Measurements from ENCODE around the gene KCND3.

KCND3 gene

DNA sequence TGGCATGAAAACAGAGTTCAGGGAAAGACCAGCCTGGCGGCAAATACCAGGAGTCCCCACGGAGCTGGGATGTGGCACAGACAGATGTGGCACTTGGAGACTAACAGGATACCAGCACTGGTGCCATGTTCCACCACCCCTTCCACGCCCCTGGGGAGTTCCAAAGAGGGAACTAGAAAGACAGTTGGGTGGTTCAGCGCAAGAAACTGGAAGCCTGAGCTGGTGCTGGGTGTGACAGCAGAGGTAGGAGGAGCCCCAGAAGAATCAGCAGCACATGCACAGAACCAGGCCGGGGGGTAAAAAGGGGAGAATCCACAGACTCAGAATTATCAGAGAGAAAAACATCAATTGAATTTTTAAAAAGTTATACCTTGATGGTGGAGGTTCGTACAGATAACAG lies 211.4 kb downstream of the KCND3 start:
- no peaks in the 10 kb centered on the region for H3K4me1 ChIP-seq (ENCODE audit: control extremely low read depth in 1 of 4, control insufficient read depth in 4 of 4, insufficient read depth in 4 of 4, low read length in 3 of 4)
- ChIA-PET CTCF (interaction anchor here (0.8 kb wide), 1 partner anchor 14 kb away, joined by 3 read pairs; no protein-coding TSS in a partner anchor), POLR2A (no interaction called here)
- no peak for DNase-seq
- no peak overlapping the region for H3K4me3 ChIP-seq (ENCODE audit: control insufficient read depth in 1 of 7, extremely low read depth in 1 of 7, insufficient read depth in 4 of 7, low read depth in 2 of 7, low read length in 6 of 7)
- H3K27ac ChIP-seq (ENCODE audit: insufficient read depth in 1 of 2, low read depth in 1 of 2, low read length in 2 of 2, poor library complexity in 1 of 2, severe bottlenecking in 2 of 2), result no peak overlapping the region
- peaks cover 0 to 2% (median 0%) of the 10 kb centered on the region in 5 experiments for H3K27me3 ChIP-seq (replicated peaks in 2 of 5; ENCODE audit: control insufficient read depth in 4 of 5, insufficient read depth in 5 of 5, low read length in 4 of 5)
- H3K9me3 ChIP-seq (ENCODE audit: control extremely low read depth in 1 of 5, control insufficient read depth in 4 of 5, insufficient read depth in 2 of 5, low read depth in 1 of 5, low read length in 4 of 5), result no peaks in the 10 kb centered on the region
- WGBS (ENCODE audit: insufficient coverage), result 94% methylated on average over 3 of the region's 6 CpGs
- no peaks in the 10 kb centered on the region for H3K36me3 ChIP-seq (ENCODE audit: control insufficient read depth in 4 of 4, insufficient read depth in 4 of 4, low read length in 3 of 4)

DNA sequence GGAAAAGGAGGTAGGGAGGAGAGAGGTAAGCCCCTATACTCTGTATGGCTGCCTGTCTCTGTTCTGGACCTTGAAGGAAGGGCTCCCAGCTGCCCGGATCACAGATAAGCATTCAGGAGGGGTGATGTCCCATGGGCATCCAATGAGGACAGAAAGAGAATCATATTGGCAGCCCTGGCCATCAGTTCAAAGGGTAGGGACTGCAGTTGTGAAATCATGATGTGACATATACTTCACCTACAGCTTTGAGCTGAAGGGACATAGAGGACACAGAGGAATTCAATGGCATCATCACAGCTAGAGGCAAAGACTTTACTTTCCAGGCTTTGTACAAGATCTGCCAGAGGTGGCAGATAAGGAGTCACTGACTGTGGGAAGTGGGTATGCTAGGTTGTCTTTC lies 212.2 kb downstream of the KCND3 start:
- no peak overlapping the region for H3K4me3 ChIP-seq (ENCODE audit: control insufficient read depth in 1 of 7, extremely low read depth in 1 of 7, insufficient read depth in 4 of 7, low read depth in 2 of 7, low read length in 6 of 7)
- POLR2A ChIA-PET, result no interaction called here
- no peaks in the 10 kb centered on the region for H3K36me3 ChIP-seq (ENCODE audit: control insufficient read depth in 4 of 4, insufficient read depth in 4 of 4, low read length in 3 of 4)
- no peak for DNase-seq
- WGBS (ENCODE audit: insufficient coverage), result no CpG with 5 or more reads among the region's 1 CpG
- peaks cover 0 to 2% (median 0%) of the 10 kb centered on the region in 5 experiments for H3K27me3 ChIP-seq (replicated peaks in 2 of 5; ENCODE audit: control insufficient read depth in 4 of 5, insufficient read depth in 5 of 5, low read length in 4 of 5)
- no peaks in the 10 kb centered on the region for H3K4me1 ChIP-seq (ENCODE audit: control extremely low read depth in 1 of 4, control insufficient read depth in 4 of 4, insufficient read depth in 4 of 4, low read length in 3 of 4)
- CTCF ChIA-PET, result interaction anchor here (0.7 to 0.8 kb wide), 2 partner anchors 15 to 63 kb away, joined by 3 read pairs; no protein-coding TSS in a partner anchor
- no peak overlapping the region for H3K27ac ChIP-seq (ENCODE audit: insufficient read depth in 1 of 2, low read depth in 1 of 2, low read length in 2 of 2, poor library complexity in 1 of 2, severe bottlenecking in 2 of 2)
- H3K9me3 ChIP-seq (ENCODE audit: control extremely low read depth in 1 of 5, control insufficient read depth in 4 of 5, insufficient read depth in 2 of 5, low read depth in 1 of 5, low read length in 4 of 5), result no peaks in the 10 kb centered on the region

DNA sequence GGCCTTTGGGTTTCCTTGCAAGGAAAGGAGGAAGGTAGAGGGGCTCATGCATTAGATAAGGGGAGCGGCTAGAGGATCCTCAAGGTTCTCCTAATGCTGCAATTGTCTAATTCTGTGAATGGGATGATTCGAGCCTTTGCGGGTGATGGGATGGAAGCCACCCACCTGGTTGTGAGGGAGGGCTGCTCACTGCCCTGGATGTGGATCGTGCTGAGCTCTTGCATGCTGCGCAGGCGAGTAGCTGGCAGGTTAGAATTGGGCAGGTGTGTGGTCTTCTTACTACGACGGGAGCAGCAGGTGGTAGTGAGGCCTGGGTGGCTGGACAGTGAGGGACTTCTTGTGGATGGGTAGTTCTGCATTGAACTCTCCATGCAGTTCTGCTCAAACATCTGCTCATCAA lies 212.6 kb downstream of the KCND3 start:
- 96% methylated on average over 8 of the region's 8 CpGs for WGBS (ENCODE audit: insufficient coverage)
- no peak overlapping the region for H3K27ac ChIP-seq (ENCODE audit: insufficient read depth in 1 of 2, low read depth in 1 of 2, low read length in 2 of 2, poor library complexity in 1 of 2, severe bottlenecking in 2 of 2)
- no peak overlapping the region for H3K4me3 ChIP-seq (ENCODE audit: control insufficient read depth in 1 of 7, extremely low read depth in 1 of 7, insufficient read depth in 4 of 7, low read depth in 2 of 7, low read length in 6 of 7)
- H3K4me1 ChIP-seq (ENCODE audit: control extremely low read depth in 1 of 4, control insufficient read depth in 4 of 4, insufficient read depth in 4 of 4, low read length in 3 of 4), result no peaks in the 10 kb centered on the region
- no peaks in the 10 kb centered on the region for H3K36me3 ChIP-seq (ENCODE audit: control insufficient read depth in 4 of 4, insufficient read depth in 4 of 4, low read length in 3 of 4)
- ChIA-PET CTCF (interaction anchor here (0.7 kb wide), 1 partner anchor 63 kb away, joined by 3 read pairs; no protein-coding TSS in a partner anchor), POLR2A (no interaction called here)
- H3K9me3 ChIP-seq (ENCODE audit: control extremely low read depth in 1 of 5, control insufficient read depth in 4 of 5, insufficient read depth in 2 of 5, low read depth in 1 of 5, low read length in 4 of 5), result no peaks in the 10 kb centered on the region
- DNase-seq, result no peak
- no peaks in the 10 kb centered on the region for H3K27me3 ChIP-seq (replicated peaks in 2 of 5; ENCODE audit: control insufficient read depth in 4 of 5, insufficient read depth in 5 of 5, low read length in 4 of 5)

DNA sequence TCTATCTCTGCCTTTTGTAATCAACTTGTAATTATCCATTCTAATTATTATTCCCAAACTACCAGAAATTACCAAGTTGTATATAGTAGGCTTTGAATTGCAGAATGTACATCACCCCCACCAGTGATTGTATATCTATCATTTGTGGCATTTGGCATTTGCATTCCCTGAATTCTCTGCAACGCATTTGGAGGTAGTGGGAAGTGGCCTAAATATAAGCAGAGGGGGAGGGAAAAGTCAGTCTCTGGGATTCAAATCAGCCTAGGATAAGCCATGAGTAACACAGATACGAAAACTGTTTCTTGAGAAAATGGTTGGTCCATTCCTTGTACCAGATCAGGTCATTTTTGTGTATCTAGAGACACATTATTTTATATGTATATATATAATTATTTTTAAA lies 213.1 kb downstream of the KCND3 start:
- H3K4me3 ChIP-seq (ENCODE audit: control insufficient read depth in 1 of 7, extremely low read depth in 1 of 7, insufficient read depth in 4 of 7, low read depth in 2 of 7, low read length in 6 of 7), result no peak overlapping the region
- no peaks in the 10 kb centered on the region for H3K27me3 ChIP-seq (replicated peaks in 2 of 5; ENCODE audit: control insufficient read depth in 4 of 5, insufficient read depth in 5 of 5, low read length in 4 of 5)
- H3K4me1 ChIP-seq (ENCODE audit: control extremely low read depth in 1 of 4, control insufficient read depth in 4 of 4, insufficient read depth in 4 of 4, low read length in 3 of 4), result no peaks in the 10 kb centered on the region
- CTCF ChIA-PET, result no interaction called here
- POLR2A ChIA-PET, result no interaction called here
- H3K36me3 ChIP-seq (ENCODE audit: control insufficient read depth in 4 of 4, insufficient read depth in 4 of 4, low read length in 3 of 4), result no peaks in the 10 kb centered on the region
- H3K27ac ChIP-seq (ENCODE audit: insufficient read depth in 1 of 2, low read depth in 1 of 2, low read length in 2 of 2, poor library complexity in 1 of 2, severe bottlenecking in 2 of 2), result no peak overlapping the region
- no peak for DNase-seq
- no peaks in the 10 kb centered on the region for H3K9me3 ChIP-seq (ENCODE audit: control extremely low read depth in 1 of 5, control insufficient read depth in 4 of 5, insufficient read depth in 2 of 5, low read depth in 1 of 5, low read length in 4 of 5)
- 88% methylated on average over 1 of the region's 2 CpGs for WGBS (ENCODE audit: insufficient coverage)

DNA sequence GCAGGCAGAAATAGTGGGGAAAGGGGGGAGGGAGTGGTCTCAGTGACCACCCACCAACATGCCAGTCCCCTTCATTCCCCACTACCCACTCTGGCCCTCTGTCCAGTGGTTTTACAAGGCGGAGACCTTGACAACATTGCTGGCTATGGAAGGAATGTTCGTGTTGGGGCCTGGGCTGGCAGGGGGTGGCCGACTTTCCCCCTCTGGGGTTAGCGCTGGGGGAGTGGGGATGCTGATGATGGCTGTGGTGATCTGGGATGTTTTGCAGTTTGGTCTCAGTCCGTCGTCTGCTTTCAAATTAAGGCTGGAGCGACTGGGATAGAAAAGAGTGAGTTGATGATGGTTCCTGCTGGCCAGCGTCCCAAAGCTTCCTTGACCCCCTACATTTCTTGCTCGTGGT lies 213.5 kb downstream of the KCND3 start:
- POLR2A ChIA-PET, result no interaction called here
- H3K9me3 ChIP-seq (ENCODE audit: control extremely low read depth in 1 of 5, control insufficient read depth in 4 of 5, insufficient read depth in 2 of 5, low read depth in 1 of 5, low read length in 4 of 5), result no peaks in the 10 kb centered on the region
- no peaks in the 10 kb centered on the region for H3K27me3 ChIP-seq (replicated peaks in 2 of 5; ENCODE audit: control insufficient read depth in 4 of 5, insufficient read depth in 5 of 5, low read length in 4 of 5)
- no peak overlapping the region for H3K27ac ChIP-seq (ENCODE audit: insufficient read depth in 1 of 2, low read depth in 1 of 2, low read length in 2 of 2, poor library complexity in 1 of 2, severe bottlenecking in 2 of 2)
- no peak overlapping the region for H3K4me3 ChIP-seq (ENCODE audit: control insufficient read depth in 1 of 7, extremely low read depth in 1 of 7, insufficient read depth in 4 of 7, low read depth in 2 of 7, low read length in 6 of 7)
- no peak for DNase-seq
- CTCF ChIA-PET, result no interaction called here
- no peaks in the 10 kb centered on the region for H3K4me1 ChIP-seq (ENCODE audit: control extremely low read depth in 1 of 4, control insufficient read depth in 4 of 4, insufficient read depth in 4 of 4, low read length in 3 of 4)
- WGBS (ENCODE audit: insufficient coverage), result 90% methylated on average over 2 of the region's 9 CpGs
- no peaks in the 10 kb centered on the region for H3K36me3 ChIP-seq (ENCODE audit: control insufficient read depth in 4 of 4, insufficient read depth in 4 of 4, low read length in 3 of 4)

DNA sequence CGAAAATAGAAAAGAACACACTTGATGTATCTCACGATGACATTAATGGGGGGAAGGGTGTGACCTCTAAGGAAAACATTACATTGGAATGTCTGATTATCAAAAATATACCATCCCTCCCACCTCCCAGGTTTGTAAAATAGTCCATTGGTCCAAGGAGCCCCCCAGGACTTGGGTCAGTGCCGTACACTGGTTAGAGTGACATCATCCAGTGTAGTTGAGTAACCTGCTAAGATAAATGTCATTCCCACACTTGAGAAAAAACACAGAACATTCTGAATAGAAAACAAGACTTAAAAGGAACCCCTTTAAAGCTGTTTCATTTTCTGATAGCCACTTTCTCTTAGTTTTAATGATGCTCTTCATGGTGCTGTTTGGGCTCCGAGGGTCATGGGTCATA lies 218.6 kb downstream of the KCND3 start:
- no peaks in the 10 kb centered on the region for H3K9me3 ChIP-seq (ENCODE audit: control extremely low read depth in 1 of 5, control insufficient read depth in 4 of 5, insufficient read depth in 2 of 5, low read depth in 1 of 5, low read length in 4 of 5)
- DNase-seq, result no peak
- no peak overlapping the region for H3K27ac ChIP-seq (ENCODE audit: insufficient read depth in 1 of 2, low read depth in 1 of 2, low read length in 2 of 2, poor library complexity in 1 of 2, severe bottlenecking in 2 of 2)
- POLR2A ChIA-PET, result no interaction called here
- WGBS (ENCODE audit: insufficient coverage), result no CpG with 5 or more reads among the region's 4 CpGs
- CTCF ChIA-PET, result interaction anchor here (0.9 to 14.6 kb wide), 4 partner anchors 10 to 941 kb away, joined by 3 to 213 read pairs (median 6); no protein-coding TSS in a partner anchor
- H3K4me1 ChIP-seq (ENCODE audit: control extremely low read depth in 1 of 4, control insufficient read depth in 4 of 4, insufficient read depth in 4 of 4, low read length in 3 of 4), result no peaks in the 10 kb centered on the region
- peaks cover 6 to 34% (median 15%) of the 10 kb centered on the region in 4 experiments for H3K36me3 ChIP-seq (ENCODE audit: control insufficient read depth in 4 of 4, insufficient read depth in 4 of 4, low read length in 3 of 4)
- no peaks in the 10 kb centered on the region for H3K27me3 ChIP-seq (replicated peaks in 2 of 5; ENCODE audit: control insufficient read depth in 4 of 5, insufficient read depth in 5 of 5, low read length in 4 of 5)
- H3K4me3 ChIP-seq (ENCODE audit: control insufficient read depth in 1 of 7, extremely low read depth in 1 of 7, insufficient read depth in 4 of 7, low read depth in 2 of 7, low read length in 6 of 7), result no peak overlapping the region

DNA sequence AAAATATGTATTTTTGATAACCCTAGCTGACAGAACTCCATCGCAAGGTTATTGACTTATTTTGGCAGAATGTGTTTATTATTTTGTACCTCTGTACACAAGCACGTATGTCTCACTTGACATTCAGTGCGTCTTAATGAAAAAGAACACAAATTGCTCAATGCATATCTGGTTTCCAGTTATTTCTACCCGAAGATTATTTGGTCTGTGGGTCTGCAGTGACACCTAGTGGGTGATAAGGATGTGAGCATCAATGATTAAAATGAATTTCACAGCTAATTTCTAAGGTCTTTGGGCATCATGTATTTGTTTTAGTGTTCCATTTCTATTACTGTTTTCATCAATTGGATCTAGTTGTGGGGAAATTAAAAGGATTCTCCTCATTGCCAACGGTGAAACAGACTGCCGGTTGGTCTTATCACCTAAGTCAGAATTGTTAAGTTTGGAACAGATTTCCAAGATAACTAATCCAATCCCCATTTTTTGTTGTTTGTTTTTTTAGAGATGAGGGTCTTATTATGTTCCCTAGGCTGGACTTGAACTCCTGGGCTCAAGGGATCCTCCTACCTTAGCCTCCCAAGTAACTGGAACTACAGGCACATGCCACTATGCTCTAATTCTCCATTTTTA lies 219.8 kb downstream of the KCND3 start:
- POLR2A ChIA-PET, result interaction anchor here (0.8 kb wide), 1 partner anchor 15 kb away, joined by 3 read pairs; no protein-coding TSS in a partner anchor
- Histone ChIP-seq H3K4me1 (ENCODE audit: control extremely low read depth in 1 of 4, control insufficient read depth in 4 of 4, insufficient read depth in 4 of 4, low read length in 3 of 4) (no peaks in the 10 kb centered on the region), H3K36me3 (ENCODE audit: control insufficient read depth in 4 of 4, insufficient read depth in 4 of 4, low read length in 3 of 4) (peaks cover 10 to 46% (median 22%) of the 10 kb centered on the region in 4 experiments), H3K4me3 (ENCODE audit: control insufficient read depth in 1 of 7, extremely low read depth in 1 of 7, insufficient read depth in 4 of 7, low read depth in 2 of 7, low read length in 6 of 7) (no peak overlapping the region), H3K9me3 (ENCODE audit: control extremely low read depth in 1 of 5, control insufficient read depth in 4 of 5, insufficient read depth in 2 of 5, low read depth in 1 of 5, low read length in 4 of 5) (no peaks in the 10 kb centered on the region), H3K27me3 (replicated peaks in 2 of 5; ENCODE audit: control insufficient read depth in 4 of 5, insufficient read depth in 5 of 5, low read length in 4 of 5) (no peaks in the 10 kb centered on the region), H3K27ac (ENCODE audit: insufficient read depth in 1 of 2, low read depth in 1 of 2, low read length in 2 of 2, poor library complexity in 1 of 2, severe bottlenecking in 2 of 2) (no peak overlapping the region)
- 20% methylated on average over 1 of the region's 6 CpGs for WGBS (ENCODE audit: insufficient coverage)
- DNase-seq, result peak; percentile 72 to 87 (median 84)
- CTCF ChIA-PET, result interaction anchor here (0.6 to 14.6 kb wide), 22 partner anchors 9 to 363 kb away, joined by 3 to 213 read pairs (median 4); no protein-coding TSS in a partner anchor

Data from common myeloid progenitor, CD34-positive (primary cell).